Esophagus muscularis mucosa (tissue), 3 donors: ENCODE data around the gene CFAP107.

Source experiments
- POLR2A ChIP-seq: fragments of 450-650 bp; IDR thresholded peaks from one replicate; pipeline ENCODE4 v1.6.1; 2017; ENCODE audit warnings: antibody characterized with exemption, moderate library complexity, mild to moderate bottlenecking, low read depth
- TF ChIP-seq, protein P1 (sequence below), 3 experiments: fragments of 200-600 bp in 2 of 3; fragments of 450-650 bp in 1 of 3; sonication (generic) in 2 of 3; IDR thresholded peaks; one replicate each; pipeline ENCODE4 v1.5.1; 2017 to 2019; ENCODE audit warnings: antibody characterized with exemption in 3 of 3, mild to moderate bottlenecking in 2 of 3, moderate library complexity in 1 of 3

DNA sequence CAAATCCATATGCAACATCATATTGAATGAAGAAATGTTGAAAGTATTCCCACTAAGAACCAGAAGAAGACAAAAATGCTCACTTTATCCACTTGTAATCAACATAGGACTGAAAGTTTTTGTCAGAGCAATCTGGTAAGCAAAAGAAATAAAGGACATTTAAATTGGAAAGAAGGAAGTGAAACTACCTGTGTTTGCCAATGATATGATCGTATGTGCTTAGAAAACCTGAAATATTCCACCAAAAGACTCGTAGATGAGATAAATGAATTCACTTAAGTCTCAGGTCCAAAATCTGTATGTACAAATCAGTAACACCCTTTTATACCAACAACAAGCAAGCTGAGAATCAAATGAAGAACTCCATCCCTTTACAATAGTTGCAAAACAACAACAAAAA lies 53.7 kb downstream of the CFAP107 start:
- TF ChIP-seq, protein P1, sequence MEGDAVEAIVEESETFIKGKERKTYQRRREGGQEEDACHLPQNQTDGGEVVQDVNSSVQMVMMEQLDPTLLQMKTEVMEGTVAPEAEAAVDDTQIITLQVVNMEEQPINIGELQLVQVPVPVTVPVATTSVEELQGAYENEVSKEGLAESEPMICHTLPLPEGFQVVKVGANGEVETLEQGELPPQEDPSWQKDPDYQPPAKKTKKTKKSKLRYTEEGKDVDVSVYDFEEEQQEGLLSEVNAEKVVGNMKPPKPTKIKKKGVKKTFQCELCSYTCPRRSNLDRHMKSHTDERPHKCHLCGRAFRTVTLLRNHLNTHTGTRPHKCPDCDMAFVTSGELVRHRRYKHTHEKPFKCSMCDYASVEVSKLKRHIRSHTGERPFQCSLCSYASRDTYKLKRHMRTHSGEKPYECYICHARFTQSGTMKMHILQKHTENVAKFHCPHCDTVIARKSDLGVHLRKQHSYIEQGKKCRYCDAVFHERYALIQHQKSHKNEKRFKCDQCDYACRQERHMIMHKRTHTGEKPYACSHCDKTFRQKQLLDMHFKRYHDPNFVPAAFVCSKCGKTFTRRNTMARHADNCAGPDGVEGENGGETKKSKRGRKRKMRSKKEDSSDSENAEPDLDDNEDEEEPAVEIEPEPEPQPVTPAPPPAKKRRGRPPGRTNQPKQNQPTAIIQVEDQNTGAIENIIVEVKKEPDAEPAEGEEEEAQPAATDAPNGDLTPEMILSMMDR (IDR thresholded peaks at IDR 0.05), result no peak
- no peak for TF ChIP-seq POLR2A
